ENCODE data around the gene RFT1. TPM values are rescaled to one million over a fixed set of nuclear protein-coding genes. Genes with fewer than 3 reads are reported as not detected.

Gene RFT1
- total and polyA plus RNA-seq, 2 donors (not counting 3 experiments of a cell fraction or from before 2014, with no cell fraction given), result 29.8 to 39.9 TPM

- Histone ChIP-seq H3K4me2 (ENCODE audit: insufficient read depth, low read length) (no peak overlapping the region), H3K4me1 (ENCODE audit: control insufficient read depth, extremely low read depth, insufficient read depth, low read length) (no peaks in the 10 kb centered on the region), H4K20me1 (replicated peaks; ENCODE audit: control insufficient read depth, extremely low read depth, insufficient read depth, low read length) (no peaks in the 10 kb centered on the region), H2AFZ (ENCODE audit: low read depth, low read length) (no peak overlapping the region), H3K27ac (ENCODE audit: insufficient read depth, low read depth, low read length) (no peak overlapping the region), H3K9me1 (replicated peaks; ENCODE audit: control insufficient read depth, extremely low read depth, insufficient read depth, low read length) (no peaks in the 10 kb centered on the region), H3K4me3 (replicated peaks in 1 of 3; ENCODE audit: insufficient read depth in 1 of 3, low read depth in 1 of 3, low read length in 3 of 3) (no peak overlapping the region), H3K9ac (replicated peaks; ENCODE audit: extremely low read depth, insufficient read depth, low read length) (no peak overlapping the region), H3K9me3 (replicated peaks; ENCODE audit: control insufficient read depth, insufficient read depth, low read length) (no peaks in the 10 kb centered on the region), H3K79me2 (ENCODE audit: control insufficient read depth, insufficient read depth, low read length) (no peaks in the 10 kb centered on the region), H3K27me3 (ENCODE audit: control insufficient read depth in 2 of 2, insufficient read depth in 2 of 2, low read length in 2 of 2) (no peaks in the 10 kb centered on the region), H3K36me3 (ENCODE audit: control insufficient read depth in 2 of 2, extremely low read depth in 1 of 2, insufficient read depth in 2 of 2, low read length in 2 of 2) (peaks cover 7 to 26% of the 10 kb centered on the region in 2 experiments)
- ChIA-PET CTCF (interaction anchor here (1.3 to 5.0 kb wide), 3 partner anchors 18 to 130 kb away, joined by 3 to 155 read pairs (median 6); no protein-coding TSS in a partner anchor), POLR2A (no interaction called here)
- dilution Hi-C loops (cut with MboI; ENCODE audit: extremely low pct_ligation_motif_present, low sequenced_read_pairs) (no loop called here), intact Hi-C loops (cut with micrococcal nuclease) (loop anchor here (10.0 kb wide), 1 partner anchor 178 kb away; no protein-coding TSS in a partner anchor)
- no peak for DNase-seq (ENCODE audit: low read depth, low spot score)
- no peak for FAIRE-seq
- BruUV-seq (replicated peaks), result no TSS peak
- no peak for TF ChIP-seq FOS (IDR thresholded peaks at IDR 0.05; ENCODE audit: borderline replicate concordance, insufficient read depth, low read length)
- TF ChIP-seq MYC (IDR thresholded peaks at IDR 0.05; ENCODE audit: low read depth, low read length), result no peak
- TF ChIP-seq POLR2AphosphoS5 (IDR thresholded peaks at IDR 0.05; ENCODE audit: insufficient read depth, low read depth, low read length), result no peak
- TF ChIP-seq MAX (IDR thresholded peaks at IDR 0.05; ENCODE audit: insufficient read depth, insufficient read length), result no peak
- TF ChIP-seq EZH2 (IDR thresholded peaks at IDR 0.05; ENCODE audit: borderline replicate concordance, low read depth, low read length, severe bottlenecking), result no peak
- no peak for TF ChIP-seq GATA2 (IDR thresholded peaks at IDR 0.05; ENCODE audit: insufficient read depth, insufficient read length, low read depth, low read length)
- TF ChIP-seq JUN (IDR thresholded peaks at IDR 0.05; ENCODE audit: borderline replicate concordance, insufficient read depth, insufficient read length, low read depth), result no peak
- no peak for TF ChIP-seq POLR2A (IDR thresholded peaks at IDR 0.05; ENCODE audit: low read depth, low read length)
- TF ChIP-seq, protein P1, sequence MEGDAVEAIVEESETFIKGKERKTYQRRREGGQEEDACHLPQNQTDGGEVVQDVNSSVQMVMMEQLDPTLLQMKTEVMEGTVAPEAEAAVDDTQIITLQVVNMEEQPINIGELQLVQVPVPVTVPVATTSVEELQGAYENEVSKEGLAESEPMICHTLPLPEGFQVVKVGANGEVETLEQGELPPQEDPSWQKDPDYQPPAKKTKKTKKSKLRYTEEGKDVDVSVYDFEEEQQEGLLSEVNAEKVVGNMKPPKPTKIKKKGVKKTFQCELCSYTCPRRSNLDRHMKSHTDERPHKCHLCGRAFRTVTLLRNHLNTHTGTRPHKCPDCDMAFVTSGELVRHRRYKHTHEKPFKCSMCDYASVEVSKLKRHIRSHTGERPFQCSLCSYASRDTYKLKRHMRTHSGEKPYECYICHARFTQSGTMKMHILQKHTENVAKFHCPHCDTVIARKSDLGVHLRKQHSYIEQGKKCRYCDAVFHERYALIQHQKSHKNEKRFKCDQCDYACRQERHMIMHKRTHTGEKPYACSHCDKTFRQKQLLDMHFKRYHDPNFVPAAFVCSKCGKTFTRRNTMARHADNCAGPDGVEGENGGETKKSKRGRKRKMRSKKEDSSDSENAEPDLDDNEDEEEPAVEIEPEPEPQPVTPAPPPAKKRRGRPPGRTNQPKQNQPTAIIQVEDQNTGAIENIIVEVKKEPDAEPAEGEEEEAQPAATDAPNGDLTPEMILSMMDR (IDR thresholded peaks at IDR 0.05; ENCODE audit: extremely low read depth in 1 of 2, insufficient read depth in 1 of 2, low read depth in 1 of 2, low read length in 2 of 2), result no peak
Measured at GRCh38 chr3:53116956-53117355, 13.3 kb downstream of the RFT1 start.
